ENCODE data around the gene CAP1. TPM values are rescaled to one million over a fixed set of nuclear protein-coding genes. Genes with fewer than 3 reads are reported as not detected.
"Not testable (repeated sequence)": the region's sequence is repeated elsewhere in the genome, so short reads cannot be mapped to it uniquely, and the experiment has no call there.

The CAP1 gene, protein sequence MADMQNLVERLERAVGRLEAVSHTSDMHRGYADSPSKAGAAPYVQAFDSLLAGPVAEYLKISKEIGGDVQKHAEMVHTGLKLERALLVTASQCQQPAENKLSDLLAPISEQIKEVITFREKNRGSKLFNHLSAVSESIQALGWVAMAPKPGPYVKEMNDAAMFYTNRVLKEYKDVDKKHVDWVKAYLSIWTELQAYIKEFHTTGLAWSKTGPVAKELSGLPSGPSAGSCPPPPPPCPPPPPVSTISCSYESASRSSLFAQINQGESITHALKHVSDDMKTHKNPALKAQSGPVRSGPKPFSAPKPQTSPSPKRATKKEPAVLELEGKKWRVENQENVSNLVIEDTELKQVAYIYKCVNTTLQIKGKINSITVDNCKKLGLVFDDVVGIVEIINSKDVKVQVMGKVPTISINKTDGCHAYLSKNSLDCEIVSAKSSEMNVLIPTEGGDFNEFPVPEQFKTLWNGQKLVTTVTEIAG
- polyA plus RNA-seq (ENCODE audit: insufficient read length in 4 of 4): 100 to 1,000 TPM; 179 to 207 (median 194) TPM

DNA sequence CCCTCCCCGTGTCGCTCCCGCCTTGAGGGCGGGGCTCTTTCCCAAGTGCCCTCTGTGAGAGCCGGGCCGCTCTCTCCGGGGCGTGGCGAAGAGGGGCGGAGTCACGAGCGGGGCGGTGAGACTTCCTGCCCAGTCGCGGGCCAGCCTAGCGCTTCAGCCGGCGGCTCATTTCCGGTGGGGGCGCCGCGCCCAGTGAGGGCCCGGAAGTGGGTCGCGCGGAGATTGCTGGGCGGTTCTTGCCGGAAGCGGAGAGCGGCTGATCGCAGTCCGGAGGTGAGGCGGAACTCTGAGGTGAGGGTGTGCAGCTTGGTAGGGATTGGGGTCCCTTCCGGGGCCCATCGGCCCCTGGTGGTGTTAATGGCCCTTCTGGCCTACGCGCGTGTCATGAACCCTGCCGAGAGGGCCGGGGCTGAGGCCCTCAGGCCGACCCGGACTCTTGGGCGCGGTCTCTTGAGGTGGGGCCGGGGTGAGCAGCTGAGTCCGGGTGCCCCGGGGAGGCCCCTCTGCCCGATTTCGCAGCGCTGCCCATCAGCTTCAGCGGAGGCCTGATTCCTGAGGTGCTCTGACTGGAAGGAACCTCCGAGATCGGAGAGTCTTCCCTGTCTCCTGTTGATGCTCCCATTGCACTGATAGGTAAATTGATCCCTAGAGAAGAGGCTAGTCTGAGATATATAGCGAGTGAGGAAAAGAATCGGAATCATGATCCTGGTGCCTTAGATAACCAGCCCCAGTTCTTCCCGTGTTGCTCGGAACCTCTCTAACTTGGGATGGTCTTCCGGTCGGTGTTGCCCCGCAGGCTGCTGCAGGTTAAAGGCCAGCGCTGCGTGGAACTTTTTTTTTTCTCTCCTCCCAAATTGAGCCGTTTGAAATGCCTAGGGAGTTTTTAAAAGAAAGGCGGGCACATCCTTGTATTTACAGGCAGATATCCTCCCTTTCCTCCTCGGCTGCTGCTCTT is at the start of gene CAP1:
Gene CAP1 (plus strand): TSS at position 219 of the 955 bp plus-strand sequence. CDS start 18,618 bp downstream, outside the sequence.
- peak; percentile 98 to 99 (median 98) for DNase-seq (ENCODE audit: low read depth in 4 of 4, low spot score in 3 of 4)

DNA sequence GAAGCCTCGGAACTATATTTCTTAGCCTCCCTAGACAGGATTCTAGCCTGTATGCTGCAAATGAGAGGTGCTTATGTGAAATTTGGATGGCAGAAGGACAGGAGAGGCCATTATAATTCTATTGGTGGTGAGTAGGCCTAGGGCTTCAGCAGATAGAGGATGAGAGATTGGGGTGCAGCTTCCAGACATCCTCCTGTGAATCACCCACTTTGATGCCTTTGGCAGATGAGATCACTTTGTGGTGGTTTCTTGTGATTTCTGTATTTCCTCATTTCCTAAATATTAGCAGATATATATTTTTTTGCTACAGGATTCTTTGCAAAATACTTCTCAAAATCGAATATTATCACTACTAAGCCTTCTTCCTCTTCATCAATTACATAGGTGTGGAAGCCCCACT is 48.3 kb upstream of the CAP1 start:
- no peak for DNase-seq (ENCODE audit: low read depth in 4 of 4, low spot score in 3 of 4)

DNA sequence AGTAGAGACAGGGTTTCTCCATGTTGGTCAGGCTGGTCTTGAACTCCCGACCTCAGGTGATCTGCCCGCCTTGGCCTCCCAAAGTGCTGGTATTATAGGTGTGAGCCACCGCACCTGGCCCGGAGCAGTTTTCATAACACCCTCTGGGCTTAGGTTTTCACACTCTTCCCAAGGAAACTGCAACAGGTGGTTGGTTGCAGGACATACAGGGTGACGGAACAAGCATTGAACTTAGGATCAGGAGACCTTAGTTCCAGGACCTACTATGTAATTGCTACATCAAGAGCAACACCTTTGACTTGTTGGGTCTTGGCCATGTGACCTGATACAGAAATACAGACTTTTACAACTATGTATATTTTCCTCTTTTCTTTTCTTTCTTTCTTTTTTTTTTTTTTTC is 47.6 kb upstream of the CAP1 start:
- no peak for DNase-seq (ENCODE audit: low read depth in 4 of 4, low spot score in 3 of 4)

DNA sequence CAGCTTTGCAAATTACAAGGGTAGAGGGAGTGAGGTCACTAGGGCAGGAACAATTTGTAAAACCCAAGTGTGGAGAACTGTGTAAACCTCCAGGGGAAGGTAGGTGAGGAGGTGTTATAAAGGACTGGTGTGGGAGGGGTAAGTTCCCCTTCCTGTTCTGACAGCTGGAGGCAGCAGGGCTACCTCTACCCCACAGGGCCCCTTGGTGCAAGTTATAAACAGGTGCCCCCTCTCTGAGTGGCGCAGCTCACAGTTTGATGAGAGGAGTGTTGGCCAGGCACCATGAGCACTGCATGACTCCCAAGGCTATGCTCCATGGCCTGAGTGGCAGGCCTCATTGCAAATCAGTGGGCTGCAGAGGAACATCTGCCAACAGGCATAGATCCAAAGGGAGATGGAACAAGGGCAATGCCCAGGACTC is 44.5 kb upstream of the CAP1 start:
- DNase-seq (ENCODE audit: low read depth in 4 of 4, low spot score in 3 of 4): no peak

DNA sequence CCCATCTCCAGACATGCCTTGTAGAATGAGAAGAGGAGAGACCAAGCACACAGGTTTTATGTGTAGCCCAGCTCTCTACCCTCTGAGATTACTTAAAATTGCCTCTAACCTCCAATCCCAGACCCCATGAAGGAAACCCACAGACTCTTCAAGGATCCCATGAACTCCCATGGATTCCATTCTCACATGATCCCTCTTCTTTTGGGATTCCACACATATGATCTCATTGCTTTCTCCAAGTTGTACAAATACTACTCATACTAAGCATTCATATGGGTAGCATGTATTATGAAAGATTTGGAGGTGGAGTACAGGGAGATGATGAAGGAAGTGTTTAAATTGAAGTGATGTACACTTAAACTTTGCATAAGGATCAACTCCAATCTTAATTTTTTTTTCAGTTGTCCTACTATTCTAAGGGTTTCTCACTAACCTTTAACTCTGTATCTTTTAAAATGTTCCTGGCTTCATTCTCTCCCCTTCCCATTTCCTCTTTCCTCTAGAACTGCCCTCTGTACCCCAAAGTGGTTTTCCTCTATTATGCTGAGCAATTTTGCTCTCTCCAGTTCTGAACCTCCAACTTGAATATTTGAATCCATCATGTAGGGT is 44.0 kb upstream of the CAP1 start:
- no peak for DNase-seq (ENCODE audit: low read depth in 4 of 4, low spot score in 3 of 4)

DNA sequence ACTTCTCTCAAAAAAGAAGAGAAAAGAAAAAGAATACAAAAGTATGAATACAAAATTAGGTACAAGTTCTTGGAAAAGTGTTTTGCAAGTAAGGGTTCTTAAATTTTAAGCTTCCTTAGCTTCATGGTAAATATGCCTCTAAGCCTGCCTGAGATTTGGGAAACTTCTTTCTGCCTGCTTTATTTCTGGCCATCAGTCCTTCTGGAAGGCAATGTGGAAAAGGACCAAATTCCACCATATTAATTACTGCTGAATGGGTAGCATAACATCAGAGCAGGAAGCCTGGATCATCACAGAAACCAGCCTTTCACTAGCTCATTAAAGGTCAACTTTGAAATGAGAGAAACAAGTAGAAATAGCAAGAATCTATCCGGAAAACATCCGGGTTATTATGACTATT is 39.1 kb upstream of the CAP1 start:
- no peak for DNase-seq (ENCODE audit: low read depth in 4 of 4, low spot score in 3 of 4)

DNA sequence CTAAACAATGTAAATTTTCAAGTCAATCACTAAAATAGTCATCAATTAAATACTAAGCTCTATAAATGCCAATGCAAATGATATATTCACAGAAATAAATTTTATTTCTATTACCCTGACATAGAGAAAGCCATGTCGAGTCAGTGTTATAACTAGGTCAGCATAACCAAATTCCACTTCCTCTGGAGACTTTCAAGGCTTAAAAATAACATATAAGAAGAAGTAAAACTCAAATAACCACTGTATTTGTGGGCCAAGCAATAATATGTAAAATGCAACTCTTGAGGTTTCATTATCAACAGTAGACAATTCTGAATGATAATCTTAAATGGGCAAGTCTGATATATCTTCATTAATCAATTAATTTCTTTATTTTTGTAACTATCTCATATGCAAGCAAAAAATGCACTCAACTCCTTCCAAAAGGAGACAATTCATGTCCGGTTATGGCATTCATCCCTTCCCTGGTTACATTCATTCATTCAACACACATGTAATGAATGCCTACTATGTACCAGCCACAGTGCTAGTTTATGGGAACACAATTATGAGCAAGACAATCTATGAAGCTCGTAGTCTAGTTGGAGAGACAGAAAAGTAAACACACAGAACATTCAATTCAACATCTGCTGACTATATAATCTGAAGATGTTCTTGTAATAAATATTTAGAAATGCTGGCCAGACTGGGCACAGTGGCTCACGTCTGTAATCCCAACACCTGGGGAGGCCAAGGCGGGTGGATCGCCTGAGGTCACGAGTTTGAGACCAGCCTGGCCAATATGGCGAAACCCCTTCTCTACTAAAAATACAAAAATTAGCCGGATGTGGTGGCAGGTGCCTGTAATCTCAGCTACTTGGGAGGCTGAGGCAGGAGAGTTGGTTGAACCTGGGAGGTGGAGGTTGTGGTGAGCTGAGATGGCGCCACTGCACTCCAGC is 37.1 kb upstream of the CAP1 start:
- DNase-seq (ENCODE audit: low read depth in 4 of 4, low spot score in 3 of 4): no peak

DNA sequence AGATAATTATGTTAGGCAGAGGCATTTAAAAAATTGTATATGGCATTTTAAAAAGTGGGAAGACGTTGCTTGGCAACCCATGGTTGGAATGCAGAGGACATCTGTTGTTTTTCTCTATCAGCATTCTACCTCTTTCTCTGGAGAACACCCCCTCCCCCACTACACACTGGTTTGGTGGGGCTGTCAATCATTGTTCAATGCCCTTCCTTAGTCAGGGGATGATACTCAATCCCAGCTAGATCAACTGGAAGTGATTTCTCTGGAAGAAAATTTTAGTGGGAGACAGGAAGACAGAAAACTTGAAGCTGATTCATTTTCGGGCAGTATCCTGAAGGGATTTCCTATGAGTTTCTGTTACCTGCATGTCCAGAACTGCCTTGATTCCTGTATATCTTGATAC is 35.7 kb upstream of the CAP1 start:
- DNase-seq (ENCODE audit: low read depth in 4 of 4, low spot score in 3 of 4): no peak

DNA sequence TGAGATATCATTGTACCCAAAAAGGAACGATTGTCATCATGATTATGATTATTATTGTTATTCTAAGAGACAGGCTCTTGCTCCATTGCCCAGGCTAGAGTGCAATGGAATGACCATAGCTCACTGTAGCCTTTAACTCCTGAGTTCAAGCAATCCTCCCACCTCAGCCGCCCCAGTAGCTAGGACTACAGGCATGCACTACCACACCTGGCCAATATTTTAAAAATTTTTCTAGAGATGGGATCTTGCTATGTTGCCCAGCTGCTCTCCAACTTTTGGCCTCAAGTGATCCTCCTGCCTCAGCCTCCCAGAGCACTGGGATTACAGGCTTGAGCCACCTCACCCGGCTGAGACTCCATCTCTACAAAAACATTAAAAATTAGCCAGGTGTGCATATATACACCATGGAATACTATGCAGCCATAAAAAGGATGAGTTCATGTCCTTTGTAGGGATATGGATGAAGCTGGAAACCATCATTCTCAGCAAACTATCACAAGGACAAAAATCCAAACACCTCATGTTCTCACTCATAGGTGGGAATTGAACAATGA is 33.0 kb upstream of the CAP1 start:
- not testable (repeated sequence) for DNase-seq (ENCODE audit: low read depth in 4 of 4, low spot score in 3 of 4)

DNA sequence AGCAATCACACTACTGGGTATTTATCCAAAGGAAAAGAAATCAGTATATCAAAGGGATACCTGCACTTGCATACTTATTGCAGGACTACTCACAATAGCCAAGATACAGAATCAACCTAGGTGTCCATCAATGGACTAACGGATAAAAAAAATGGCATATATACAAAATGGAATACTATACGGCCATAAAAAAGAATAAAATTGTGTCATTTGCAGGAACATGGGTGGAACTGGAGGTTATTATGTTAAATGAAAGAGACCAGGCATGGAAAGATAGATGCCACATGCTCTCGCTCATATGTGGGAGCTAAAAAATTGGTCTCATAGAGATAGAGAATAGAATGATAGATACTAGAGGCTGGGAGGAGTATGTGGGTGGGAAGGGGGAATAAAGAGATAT is 29.3 kb upstream of the CAP1 start:
- DNase-seq (ENCODE audit: low read depth in 4 of 4, low spot score in 3 of 4): no peak

DNA sequence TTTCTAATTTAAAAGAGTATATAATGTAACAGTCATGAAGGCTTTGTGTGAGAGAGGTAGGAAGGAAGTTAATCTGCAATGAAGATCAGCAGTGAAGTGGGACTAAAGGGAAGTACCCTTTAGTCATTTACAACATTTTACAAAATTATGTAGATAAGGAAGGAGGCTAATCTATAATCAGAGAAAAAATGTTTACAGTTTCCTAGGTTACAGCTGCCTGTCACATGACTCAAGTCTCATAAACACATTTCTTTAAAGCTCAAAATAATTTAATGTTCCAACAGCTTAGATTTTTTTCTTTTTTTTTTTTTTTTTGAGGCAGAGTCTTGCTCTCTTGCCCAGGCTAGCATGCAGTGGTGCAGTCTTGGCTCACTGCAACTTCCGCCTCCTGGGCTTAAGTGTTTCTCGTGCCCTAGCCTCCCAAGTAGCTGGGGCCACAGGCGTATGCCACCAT is 26.2 kb upstream of the CAP1 start:
- no peak for DNase-seq (ENCODE audit: low read depth in 4 of 4, low spot score in 3 of 4)

DNA sequence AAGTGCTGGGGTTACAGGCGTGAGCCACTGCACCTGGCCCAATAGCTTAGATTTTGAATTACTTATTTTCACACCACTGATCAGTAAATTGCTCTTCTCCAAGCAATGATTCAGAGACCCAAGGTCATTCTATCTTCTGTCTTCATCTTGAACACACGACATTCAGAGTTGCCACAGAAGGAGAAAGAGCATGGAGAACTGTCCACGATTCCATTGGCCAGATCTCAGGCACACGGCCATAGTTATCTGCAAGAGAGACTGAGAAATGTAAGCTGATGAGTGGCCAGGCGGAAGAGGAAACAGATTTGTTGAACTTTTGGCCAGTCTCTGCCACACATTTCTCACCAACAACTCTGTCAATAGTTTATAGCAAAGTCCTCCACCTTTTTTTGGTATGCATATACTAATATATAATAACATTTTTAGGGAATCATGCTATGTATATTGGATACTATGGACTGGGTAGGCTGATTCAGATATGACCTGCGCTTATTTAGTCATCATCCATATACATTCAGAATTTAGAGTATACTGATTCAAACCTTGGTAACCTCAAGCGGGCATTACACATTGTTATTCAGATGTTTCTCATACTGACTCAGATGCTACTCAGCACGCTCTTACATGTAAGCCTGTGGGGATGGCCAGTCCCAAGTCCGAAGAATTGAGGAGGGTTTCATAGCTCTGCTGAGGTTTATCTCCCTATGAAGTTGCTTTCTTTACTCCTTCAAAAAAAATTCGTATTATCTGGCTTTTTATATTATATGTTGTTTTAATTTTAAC is 25.5 kb upstream of the CAP1 start:
- no peak for DNase-seq (ENCODE audit: low read depth in 4 of 4, low spot score in 3 of 4)

DNA sequence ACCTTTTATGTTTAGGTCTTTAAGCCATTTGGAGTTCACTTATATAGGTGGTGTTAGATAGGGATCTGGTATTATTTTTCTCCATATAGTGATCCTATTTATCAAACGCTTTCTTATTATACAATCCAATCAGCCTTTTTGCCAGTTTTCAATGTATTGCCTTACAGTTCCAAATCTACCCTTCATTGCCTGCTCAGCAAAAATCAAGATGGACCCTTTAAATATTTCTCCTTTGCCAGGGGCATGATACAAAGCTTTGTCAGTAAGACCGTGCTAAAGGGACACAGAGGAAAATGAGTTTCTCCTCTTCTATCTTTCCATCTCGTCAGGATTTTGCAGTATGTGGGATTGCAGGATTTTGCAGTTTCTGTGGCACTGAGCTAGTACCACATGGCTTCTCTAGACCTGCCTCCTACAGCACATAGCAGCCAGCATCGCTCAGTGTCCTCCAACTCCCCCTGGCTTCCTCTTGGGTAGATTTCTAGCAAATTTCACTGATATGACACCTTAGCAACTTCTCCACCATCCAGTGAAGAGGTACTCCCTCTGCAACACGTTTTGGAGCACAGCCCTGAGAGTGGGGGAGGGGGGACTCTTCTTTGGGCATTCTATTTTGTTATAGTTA is 22.5 kb upstream of the CAP1 start:
- DNase-seq (ENCODE audit: low read depth in 4 of 4, low spot score in 3 of 4): no peak

DNA sequence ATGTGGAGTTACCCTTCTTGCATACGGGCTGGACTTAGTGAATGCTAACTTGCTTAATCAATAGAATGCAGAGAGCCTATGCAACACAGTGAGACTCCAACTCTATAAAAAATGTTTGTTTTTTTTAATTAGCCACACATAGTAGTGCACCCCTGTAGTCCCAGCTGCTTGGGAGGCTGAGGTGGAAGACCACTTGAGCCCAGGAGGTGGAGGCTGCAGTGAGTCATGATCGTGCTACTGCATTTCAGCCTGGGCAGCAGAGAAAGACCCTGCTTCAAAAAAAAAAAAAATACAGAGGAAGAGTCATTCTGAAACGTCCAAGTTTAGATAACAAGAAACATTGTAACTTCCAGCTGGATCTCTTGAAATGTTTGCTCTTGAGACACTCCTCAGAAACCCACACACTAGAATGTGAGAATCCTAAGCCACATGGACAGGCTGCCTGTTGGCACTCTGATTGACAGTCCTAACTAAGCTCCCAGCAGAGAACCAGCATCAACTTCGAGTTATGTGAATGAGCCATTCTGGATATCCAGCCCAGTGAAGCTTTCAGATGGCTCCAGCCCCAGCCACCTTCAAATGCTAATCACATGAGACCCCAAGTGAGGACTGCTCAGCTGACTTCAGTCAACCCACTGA is 20.0 kb upstream of the CAP1 start:
- DNase-seq (ENCODE audit: low read depth in 4 of 4, low spot score in 3 of 4): no peak

DNA sequence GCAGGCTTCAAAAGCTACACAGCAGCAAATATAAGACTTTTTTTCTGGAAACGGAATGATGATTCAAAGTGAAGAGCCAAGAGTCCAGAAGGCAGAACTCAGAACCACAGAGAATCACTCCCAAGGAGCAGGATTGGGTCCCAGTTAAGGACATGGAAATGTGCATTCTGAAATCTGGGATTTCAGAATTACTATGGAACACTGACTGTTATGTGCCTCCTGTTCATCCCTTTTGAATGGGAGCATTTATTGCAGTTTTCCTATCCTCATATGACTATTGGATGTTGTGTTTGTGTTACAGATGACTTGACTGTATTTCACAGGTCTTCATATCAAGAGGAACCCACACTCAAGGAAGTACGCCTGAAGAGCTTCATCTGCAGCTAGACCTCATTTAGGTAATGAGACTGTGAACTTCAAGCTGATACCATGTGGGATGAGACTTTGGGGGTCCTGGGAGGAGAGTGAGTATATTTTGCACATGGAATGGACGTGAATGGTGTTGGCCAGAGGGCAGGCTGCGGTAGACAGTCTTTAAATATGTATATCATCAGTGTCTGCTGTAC is 17.1 kb upstream of the CAP1 start:
- DNase-seq (ENCODE audit: low read depth in 4 of 4, low spot score in 3 of 4): no peak

DNA sequence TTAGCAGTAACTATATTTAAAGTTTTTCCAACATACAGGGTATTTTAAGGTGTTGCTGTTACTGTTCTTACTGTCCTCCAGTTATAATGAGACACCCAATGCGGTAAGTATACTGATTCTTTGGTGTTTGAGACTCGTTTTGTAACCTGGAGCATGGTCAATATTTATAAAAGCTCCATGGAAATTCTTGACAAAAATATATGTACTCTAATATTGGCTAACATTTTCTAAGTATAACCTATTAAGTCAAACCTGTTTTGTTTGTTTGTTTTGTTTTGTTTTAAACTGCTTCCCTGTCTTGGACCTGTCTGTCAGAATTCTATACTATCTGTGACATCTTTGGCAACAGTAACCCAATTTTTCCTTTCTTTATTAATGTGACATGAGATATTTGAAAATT is 15.9 kb upstream of the CAP1 start:
- no peak for DNase-seq (ENCODE audit: low read depth in 4 of 4, low spot score in 3 of 4)

DNA sequence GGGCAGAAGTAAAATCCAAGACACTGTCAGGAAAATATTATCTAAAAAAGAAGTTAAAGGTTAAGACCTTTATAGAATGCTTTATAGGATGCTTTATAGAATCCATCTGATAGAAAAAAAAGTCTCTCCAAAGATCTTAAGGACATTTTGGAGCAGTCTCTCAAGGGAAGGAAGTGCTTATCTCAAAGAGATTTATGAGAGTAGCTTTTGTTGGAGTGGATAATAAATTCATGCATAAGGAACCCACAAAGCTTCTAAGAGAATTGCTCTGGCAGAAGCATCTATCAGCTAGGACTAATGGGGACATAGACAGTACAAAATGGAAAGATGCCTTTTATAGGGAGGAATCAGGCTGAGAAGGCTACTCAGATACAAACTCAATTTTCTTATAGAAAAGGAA is 12.9 kb upstream of the CAP1 start:
- DNase-seq (ENCODE audit: low read depth in 4 of 4, low spot score in 3 of 4): no peak

Measured in right renal pelvis (tissue), 4 donors.